Hematopoietic multipotent progenitor cell treated with erythropoietin and hydrocortisone succinate and interleukin-3 and kit ligand, for 4 days (in vitro differentiated cells): ENCODE data around the gene KCTD18.

ENCODE experiments used
- DNase-seq: peaks from one replicate; pipeline ENCODE4 v3.0.0-alpha.2; 2015

The KCTD18 gene

DNA sequence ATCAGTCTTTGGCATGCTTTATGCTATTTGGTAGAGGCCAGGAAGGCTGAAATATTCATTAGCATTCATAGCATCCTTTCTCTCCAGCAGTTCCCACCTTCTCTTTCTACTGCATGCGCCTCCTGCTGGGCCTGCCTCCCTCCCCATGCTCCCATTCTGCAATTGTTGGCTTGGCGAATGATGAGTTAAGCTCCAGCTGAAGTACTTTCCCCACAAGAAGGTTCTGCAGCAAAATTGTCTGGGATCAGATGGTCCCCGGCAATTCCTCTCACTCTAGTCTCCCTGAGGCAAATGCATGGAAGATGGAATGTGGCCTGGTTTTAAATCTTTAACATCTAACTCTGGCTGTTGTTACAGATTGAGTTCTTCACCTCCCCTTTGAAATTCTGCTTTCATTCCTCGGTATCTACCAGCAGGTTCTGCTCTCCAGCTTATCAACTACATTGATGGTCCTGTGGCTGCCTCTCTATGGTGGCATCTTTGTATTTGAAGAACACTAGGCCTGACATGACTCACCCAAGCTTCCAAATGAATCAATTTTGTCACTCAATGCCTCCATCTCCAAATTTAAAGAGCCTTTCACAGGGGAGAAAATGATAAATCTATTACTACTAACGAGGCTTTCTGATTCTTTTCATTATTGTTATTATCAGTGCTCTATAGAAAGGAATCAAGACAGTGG lies 55.9 kb downstream of the KCTD18 start:
- no peak for DNase-seq

DNA sequence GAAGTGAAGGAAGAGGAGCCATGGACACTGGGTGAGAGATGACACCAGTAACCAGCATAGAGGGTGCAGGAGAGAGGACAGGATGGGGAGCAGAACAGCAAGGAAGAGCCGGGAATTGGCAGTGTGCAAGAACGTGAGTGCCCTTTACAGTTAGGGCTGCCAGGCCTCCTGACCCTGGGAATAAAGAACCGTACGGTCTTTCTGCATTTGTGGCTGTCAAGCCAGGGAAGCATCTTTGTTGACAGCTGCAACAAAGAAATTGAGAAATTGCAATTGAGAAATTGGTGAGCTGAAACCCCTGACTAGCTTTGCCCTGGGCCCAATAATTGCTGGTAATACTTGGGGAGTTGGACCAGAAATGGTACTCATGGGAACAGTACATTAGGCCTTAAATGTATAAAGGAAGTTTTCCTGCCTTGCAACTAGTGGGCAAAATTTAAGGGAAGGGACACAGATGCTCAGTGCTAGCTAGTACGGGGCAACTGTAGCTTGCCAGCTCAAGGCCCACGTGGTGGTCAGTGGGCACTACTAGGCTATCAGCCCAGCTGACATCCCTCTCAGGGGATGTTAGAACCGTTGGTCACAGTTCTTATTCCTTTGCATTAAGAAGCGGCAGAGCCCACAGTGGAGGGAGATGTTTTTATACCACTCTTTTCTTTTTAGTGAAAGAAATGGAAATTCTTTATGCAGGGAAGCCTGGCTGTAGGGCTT lies 56.6 kb downstream of the KCTD18 start:
- no peak for DNase-seq

DNA sequence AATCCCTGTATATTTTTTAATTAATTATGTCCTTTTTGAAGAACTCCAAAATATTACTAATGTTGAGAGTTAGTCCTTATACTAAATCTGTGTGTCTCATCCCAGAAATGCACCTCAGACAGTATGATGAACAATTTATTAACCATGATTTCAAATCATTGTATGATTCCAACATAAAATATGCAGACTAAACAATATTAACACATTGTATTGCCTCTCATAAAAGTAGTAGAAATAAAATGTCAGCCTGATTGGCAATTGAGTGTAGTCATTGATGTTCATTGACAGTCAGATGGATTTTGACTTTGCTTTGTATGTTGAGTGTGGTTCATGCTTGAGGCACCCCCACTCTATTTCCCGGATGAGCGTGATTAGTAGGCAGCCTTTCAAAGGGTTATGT lies 57.5 kb downstream of the KCTD18 start:
- no peak for DNase-seq

DNA sequence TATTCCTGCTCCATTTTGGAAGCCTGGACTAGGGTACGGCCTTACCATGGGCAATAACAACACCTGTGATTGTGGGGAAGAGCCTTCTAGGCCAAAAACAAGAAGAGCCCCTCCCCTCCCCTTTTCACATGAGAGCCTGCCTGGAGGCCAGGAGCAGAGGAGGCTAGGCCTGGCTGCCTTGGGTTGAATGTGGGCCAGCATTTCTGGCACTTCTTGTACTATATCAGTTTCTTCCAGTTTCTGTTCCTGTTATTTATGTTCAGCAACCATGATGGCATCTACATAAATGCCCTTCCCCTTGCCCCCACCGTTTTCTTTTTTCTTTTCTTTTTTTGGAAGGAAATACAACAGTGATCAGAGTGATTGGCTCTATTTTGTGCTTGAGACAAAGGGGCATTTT lies 58.4 kb downstream of the KCTD18 start:
- DNase-seq = no peak

DNA sequence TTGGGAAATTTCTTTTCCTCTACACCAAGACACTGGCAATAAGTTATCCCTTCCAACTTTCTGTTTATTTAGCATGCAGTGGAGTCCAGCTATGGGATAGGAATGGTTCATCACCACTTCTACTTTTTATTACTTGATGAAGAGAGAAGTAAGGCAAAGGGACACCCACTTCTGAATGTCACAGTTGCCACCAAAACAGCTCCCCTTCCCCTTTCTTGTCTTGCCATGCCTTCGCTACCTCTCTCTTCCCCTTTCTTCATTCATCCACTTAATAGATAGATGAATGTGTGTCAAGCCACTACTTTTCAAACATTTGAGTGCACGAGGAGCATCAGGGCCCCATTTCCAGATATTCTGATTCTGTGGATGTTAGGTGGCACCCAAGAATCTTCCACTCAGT lies 59.6 kb downstream of the KCTD18 start:
- DNase-seq = peak; percentile 10

DNA sequence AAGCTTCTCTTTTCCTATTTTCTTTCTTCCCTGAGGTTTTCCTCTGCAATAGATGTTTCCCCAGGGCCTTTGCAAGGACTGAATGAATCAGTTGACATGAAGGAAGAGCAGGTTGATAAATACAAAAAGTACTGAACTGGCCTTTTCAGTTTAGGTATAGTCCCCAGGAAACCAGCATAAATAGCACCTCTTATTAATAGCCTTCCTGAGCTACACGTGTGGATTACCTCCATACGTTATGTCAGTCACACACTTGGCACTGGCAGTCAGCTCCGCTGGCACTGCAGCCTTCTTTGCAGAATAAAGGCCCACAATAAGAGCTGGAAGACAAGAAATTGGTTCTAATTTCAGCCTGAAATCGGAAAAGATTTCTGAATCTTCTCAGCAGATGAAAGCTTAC lies 60.7 kb downstream of the KCTD18 start:
- DNase-seq = no peak

DNA sequence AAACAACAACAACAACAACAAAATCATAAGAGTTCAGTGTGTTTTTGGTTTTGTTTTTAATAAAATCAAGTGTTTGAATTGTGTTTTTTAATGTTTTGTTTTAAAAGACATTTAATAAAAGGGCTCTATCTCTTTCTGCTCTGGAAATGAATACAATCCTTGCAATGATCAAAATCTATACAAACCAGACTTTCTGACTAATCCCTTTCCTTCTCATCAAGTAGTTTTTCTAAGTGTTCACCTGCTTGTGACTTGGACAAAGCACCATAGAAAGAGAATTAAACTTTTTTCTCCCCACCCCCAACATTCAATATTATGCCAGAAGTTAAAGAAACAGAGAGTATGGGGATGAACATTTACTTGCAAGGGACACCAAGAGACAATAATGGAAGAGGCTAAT lies 61.4 kb downstream of the KCTD18 start:
- no peak for DNase-seq

DNA sequence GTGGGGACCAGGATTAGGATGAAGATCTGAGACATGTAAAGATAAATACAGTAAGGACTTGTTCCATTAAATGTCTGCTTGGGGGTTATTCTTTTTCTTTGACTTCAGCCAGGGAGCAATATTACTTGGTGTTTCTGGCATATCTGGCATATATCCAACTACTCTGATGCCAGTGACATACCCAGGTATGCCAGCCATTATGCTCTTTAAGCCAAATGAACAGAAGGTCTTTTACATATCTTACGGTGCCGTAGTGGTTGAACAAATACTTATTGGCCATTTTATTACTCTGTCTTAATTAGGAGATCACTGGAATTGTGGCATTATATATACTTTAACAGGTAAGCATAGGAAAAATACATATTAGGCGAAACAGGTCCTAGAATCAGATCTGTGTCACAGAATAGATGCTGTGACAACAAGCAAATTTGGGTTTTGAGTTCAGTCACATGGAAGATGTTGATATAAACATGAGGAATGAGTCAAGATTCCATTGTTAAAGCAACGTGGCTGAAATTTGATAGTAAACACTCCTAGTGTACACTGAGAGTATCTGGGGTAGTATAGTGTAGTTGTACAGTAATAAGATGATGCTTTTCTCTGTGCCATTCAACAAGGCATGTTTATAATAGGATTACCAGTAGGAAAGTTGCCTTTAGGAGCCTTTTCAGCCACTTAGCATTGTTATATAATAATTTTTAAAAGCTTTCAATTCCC lies 62.6 kb downstream of the KCTD18 start:
- DNase-seq = no peak

DNA sequence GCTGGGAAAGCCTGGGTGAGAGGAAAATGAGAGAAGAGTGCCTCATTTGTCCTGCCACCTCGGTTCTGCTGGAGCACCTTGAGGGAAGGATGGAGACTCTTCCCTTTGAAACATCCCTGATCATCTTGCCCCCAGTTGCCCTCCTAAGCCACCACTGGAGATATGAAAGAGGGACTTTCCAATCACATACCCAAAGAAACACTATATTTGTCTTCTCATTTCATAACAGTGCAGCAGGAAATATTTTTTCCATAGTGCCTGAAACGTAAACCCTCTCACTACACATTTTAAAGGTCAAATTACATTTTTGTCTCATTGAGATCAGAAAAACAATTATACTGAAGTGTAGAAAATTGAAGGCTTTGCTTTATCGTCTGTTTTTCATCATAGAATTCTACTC lies 63.3 kb downstream of the KCTD18 start:
- DNase-seq = no peak

DNA sequence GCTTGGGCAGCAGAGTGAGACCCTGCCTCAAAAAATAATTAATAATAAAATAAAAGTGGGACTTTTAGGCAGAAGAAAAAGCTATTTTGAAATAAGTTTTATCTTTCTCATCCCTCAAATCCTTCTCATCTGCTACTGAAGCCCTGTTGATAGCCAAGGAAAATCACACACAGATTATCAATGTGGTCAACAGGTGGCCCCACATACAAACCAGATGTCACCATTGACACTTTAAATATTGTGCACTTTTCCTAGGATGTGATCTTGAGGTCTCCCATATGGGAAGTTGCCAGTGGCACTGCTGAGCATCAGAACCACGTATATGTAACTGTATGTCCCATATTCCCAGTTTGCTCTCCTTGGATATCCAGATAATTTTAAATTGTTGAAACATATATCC lies 64.6 kb downstream of the KCTD18 start:
- DNase-seq = no peak

DNA sequence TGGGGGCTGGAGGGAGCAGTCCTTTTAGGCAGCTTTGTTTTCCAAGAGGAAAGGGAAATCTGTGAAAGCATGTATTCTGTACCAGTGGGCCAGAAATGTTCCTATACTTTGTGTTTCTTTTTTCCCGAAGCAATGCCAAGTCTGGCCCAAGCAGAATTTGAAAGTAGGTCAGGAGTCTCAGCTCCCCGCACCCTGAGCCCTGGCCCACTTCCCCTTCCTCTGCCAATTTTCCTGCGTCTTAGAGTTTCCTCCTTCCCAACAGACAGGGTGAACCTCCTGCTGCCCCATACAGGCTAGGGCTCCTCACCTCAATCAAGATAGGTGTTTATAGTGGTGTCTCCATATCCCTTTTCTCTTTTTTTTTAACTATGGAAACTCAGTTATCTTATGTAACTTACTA lies 65.3 kb downstream of the KCTD18 start:
- DNase-seq = no peak

DNA sequence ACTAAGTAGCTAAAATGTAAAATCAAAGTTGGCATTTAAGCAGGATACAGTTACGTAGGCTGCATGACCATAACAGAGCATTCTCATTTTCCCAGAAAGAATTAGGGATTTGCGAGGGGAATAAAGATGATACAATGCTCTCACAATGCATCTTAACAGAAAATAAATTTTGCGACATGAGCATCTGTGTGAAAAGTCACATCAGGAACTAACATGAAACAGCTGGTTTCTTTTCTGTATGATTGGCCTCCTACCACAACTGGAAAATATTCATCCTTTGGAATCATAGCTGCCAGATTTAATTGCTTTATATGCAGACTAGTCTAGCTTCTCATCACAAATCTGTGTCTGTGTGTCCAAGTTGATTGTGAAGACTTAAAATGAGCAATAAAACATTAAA lies 66.0 kb downstream of the KCTD18 start:
- no peak for DNase-seq

DNA sequence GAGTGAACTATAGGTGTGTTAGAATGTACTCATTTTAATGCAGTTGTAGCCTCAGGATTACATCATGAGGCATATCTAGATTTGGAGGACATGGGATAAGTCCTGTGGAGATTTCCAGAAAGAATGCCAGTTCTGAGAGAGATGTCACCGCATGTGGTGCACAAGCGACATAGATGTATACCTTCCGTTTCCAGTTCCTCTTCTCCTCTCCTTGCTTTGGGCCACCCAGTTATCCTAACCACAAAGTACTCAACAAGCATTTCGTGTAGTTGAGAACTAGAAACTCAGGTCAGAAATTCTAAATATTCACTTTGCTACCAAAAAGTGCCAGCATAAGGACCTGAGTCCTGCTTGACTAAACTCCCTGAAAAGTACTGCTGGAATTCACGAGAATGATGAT lies 66.5 kb downstream of the KCTD18 start:
- no peak for DNase-seq

DNA sequence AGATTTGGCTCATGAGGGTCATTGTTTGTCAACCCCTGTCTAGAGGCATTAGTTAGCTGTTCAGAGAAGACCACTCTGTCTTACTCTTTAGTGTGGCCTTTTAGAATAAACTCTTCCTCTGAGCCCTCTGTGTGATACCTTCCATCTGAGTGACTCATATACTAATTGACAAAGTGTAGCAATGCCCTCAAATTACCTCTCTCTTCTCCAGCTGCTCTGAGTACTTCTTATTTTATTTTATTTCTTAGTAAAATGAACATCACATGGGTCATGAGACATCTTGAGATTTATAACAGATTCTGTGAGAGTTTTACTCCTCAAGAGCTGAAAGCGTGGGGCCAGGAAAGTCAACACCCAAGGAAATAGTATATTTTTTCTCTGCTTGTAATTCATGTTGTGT lies 67.4 kb downstream of the KCTD18 start:
- DNase-seq = no peak

DNA sequence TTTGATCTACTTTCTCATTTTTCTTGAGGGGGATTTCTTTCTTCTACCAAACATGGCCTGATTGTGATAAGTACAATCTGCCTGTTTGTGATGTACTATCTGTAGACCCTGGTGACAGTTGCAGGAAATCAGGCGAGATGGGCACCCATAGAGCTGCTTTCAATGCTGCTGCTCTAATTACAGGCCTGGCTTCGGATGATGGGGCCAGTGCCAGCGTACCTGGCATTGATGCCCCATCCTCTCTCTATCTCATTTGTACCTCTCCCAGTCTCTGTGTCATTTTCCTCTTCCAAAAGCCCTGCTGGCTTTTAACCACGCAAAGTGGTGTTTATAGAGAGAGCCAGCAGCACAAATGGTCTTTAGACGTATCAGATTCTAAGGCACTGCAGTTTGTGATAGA lies 69.9 kb downstream of the KCTD18 start:
- DNase-seq = no peak
